ENCODE data around the gene S1PR4. TPM values are rescaled to one million over a fixed set of nuclear protein-coding genes. Genes with fewer than 3 reads are reported as not detected.

The S1PR4 gene
- total RNA-seq, 1 experiment from 2014 or later = not detected

DNA sequence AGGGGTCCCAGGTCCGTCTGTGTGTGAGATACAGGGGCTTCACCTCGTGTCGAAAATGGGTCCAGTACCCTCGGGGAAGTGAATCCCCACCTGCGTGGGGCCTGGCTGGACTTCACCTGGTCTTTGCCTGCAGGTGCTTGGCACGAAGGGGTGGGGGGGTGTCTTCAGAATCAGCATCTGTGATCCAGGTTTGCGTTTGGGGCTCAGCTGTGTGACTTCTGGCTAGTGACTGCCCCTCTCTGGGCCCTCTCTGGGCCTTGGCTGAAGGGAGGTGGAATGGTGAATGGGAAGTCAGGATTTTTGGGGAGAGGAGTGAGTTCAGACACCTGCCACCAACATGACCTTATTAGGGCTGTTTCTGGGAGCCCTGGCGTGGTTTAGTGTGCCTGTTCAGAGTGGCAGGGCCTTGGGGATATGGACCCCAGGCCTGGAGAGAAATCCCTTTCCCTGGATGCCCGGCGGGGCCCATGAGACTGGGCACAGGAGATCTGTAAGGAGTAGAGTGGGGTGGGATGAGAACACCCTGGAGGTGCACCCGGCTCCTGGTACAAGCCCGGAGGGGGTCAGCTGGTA, 48.6 kb downstream of the S1PR4 start:
- DNase-seq = no peak
- ChIA-PET POLR2A (no interaction called here), CTCF (no interaction called here)
- Histone ChIP-seq H3K4me3 (ENCODE audit: low read depth, low read length) (no peak overlapping the region), H3K27me3 (replicated peaks; ENCODE audit: control insufficient read depth, insufficient read depth, low read length) (no peaks in the 10 kb centered on the region), H3K36me3 (ENCODE audit: control insufficient read depth, insufficient read depth, low read length) (no peaks in the 10 kb centered on the region), H3K9me3 (no peaks in the 10 kb centered on the region), H3K4me1 (no peaks in the 10 kb centered on the region)
- H3K9me3 Mint-ChIP-seq (ENCODE audit: unreplicated experiment) = no peaks in the 10 kb centered on the region
- no TSS peak for BruUV-seq (replicated peaks)
- H3K27ac Mint-ChIP-seq (ENCODE audit: unreplicated experiment) = no peak overlapping the region
- peaks cover 20% of the 10 kb centered on the region for H3K27me3 Mint-ChIP-seq (ENCODE audit: insufficient read depth, unreplicated experiment)
- H3K4me1 Mint-ChIP-seq (ENCODE audit: low read depth, unreplicated experiment) = no peaks in the 10 kb centered on the region
- intact Hi-C loops (cut with micrococcal nuclease; ENCODE audit: unreplicated experiment) = no loop called here
- TF ChIP-seq, protein P1, sequence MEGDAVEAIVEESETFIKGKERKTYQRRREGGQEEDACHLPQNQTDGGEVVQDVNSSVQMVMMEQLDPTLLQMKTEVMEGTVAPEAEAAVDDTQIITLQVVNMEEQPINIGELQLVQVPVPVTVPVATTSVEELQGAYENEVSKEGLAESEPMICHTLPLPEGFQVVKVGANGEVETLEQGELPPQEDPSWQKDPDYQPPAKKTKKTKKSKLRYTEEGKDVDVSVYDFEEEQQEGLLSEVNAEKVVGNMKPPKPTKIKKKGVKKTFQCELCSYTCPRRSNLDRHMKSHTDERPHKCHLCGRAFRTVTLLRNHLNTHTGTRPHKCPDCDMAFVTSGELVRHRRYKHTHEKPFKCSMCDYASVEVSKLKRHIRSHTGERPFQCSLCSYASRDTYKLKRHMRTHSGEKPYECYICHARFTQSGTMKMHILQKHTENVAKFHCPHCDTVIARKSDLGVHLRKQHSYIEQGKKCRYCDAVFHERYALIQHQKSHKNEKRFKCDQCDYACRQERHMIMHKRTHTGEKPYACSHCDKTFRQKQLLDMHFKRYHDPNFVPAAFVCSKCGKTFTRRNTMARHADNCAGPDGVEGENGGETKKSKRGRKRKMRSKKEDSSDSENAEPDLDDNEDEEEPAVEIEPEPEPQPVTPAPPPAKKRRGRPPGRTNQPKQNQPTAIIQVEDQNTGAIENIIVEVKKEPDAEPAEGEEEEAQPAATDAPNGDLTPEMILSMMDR (IDR thresholded peaks at IDR 0.05; ENCODE audit: insufficient read depth in 1 of 2, low read depth in 1 of 2, low read length in 1 of 2, severe bottlenecking in 1 of 2, unreplicated experiment in 1 of 2) = no peak
- no peaks in the 10 kb centered on the region for H3K36me3 Mint-ChIP-seq (ENCODE audit: insufficient read depth, unreplicated experiment)
- H3K4me3 Mint-ChIP-seq (ENCODE audit: unreplicated experiment) = no peak overlapping the region

DNA sequence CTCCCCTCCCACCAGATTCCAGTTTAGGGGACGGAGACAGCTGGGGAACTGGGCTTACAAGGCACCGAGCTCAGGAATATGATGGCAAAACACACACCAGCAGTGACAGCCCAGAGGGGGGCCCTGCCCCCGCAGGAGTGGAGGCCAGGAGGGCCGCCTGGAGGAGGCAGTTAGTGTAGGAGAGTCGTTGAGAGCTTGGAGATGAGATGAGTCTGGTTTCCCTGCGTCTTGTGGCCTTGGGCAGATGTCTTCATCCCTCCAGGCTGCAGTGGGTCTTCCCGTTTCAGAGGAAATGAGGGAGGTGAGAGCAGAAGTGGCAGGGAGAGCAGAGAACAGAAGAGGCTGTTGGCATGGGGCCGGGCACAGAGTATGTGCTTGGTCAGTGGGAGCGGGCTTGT, 50.8 kb downstream of the S1PR4 start:
- intact Hi-C loops (cut with micrococcal nuclease; ENCODE audit: unreplicated experiment) = no loop called here
- H3K9me3 Mint-ChIP-seq (ENCODE audit: unreplicated experiment) = no peaks in the 10 kb centered on the region
- CTCF ChIA-PET = interaction anchor here (0.5 kb wide), 1 partner anchor 278 kb away, joined by 3 read pairs; no protein-coding TSS in a partner anchor
- BruUV-seq (replicated peaks) = no TSS peak
- no peak overlapping the region for H3K27ac Mint-ChIP-seq (ENCODE audit: unreplicated experiment)
- Histone ChIP-seq H3K27me3 (replicated peaks; ENCODE audit: control insufficient read depth, insufficient read depth, low read length) (no peaks in the 10 kb centered on the region), H3K4me3 (ENCODE audit: low read depth, low read length) (no peak overlapping the region), H3K9me3 (no peaks in the 10 kb centered on the region), H3K4me1 (no peaks in the 10 kb centered on the region), H3K36me3 (ENCODE audit: control insufficient read depth, insufficient read depth, low read length) (no peaks in the 10 kb centered on the region)
- H3K27me3 Mint-ChIP-seq (ENCODE audit: insufficient read depth, unreplicated experiment) = peaks cover 25% of the 10 kb centered on the region
- no peaks in the 10 kb centered on the region for H3K36me3 Mint-ChIP-seq (ENCODE audit: insufficient read depth, unreplicated experiment)
- no peak for DNase-seq
- no peak overlapping the region for H3K4me3 Mint-ChIP-seq (ENCODE audit: unreplicated experiment)
- peaks cover 7% of the 10 kb centered on the region for H3K4me1 Mint-ChIP-seq (ENCODE audit: low read depth, unreplicated experiment)
- POLR2A ChIA-PET = no interaction called here
- TF ChIP-seq, protein P1 (IDR thresholded peaks at IDR 0.05; ENCODE audit: insufficient read depth in 1 of 2, low read depth in 1 of 2, low read length in 1 of 2, severe bottlenecking in 1 of 2, unreplicated experiment in 1 of 2) = no peak

Other genes starting within 250 kb of the S1PR4 start
- 6.3 and 6.6 TPM in 2 replicates for gene ZNF77, start 233.8 kb upstream of the S1PR4 start, total RNA-seq (2022)
- gene TLE6, start 201.2 kb upstream of the S1PR4 start, total RNA-seq (2022) = 1.4 and 1.9 TPM in 2 replicates
- gene TLE2, start 149.5 kb upstream of the S1PR4 start, total RNA-seq (2022) = 29.2 and 31.3 TPM in 2 replicates
- 132 and 144 TPM in 2 replicates for gene TLE5, start 116.3 kb upstream of the S1PR4 start, total RNA-seq (2022)
- gene GNA11, start 84.4 kb upstream of the S1PR4 start, total RNA-seq (2022) = 50.0 and 50.7 TPM in 2 replicates
- not detected in 2 replicates for gene GNA15, start 42.7 kb upstream of the S1PR4 start, total RNA-seq (2022)
- 87.3 and 94.2 TPM in 2 replicates for gene NCLN, start 7.2 kb downstream of the S1PR4 start, total RNA-seq (2022)
- 0.07 TPM in 1 of 2 replicates, not detected in the other for gene CELF5, start 45.9 kb downstream of the S1PR4 start, total RNA-seq (2022)
- 5.1 and 5.5 TPM in 2 replicates for gene NFIC, start 187.8 kb downstream of the S1PR4 start, total RNA-seq (2022)